Glomerular endothelial cell (primary cell): Measurements from ENCODE around the gene DDAH1. TPM values are rescaled to one million over a fixed set of nuclear protein-coding genes. Genes with fewer than 3 reads are reported as not detected.

Experiments used
- DNase-seq: peaks from one replicate; pipeline ENCODE4 v3.0.0-alpha.2; 2011; ENCODE audit warnings: low read depth, low spot score; ENCODE audit errors: extremely low read depth
- total RNA-seq: library from RNA; depleted of rRNA; stranded (reverse); fragments of >200 nt; gene quantifications from 2 replicates; pipeline ENCODE4 v1.2.3, GENCODE V29; 2015

The DDAH1 gene
- total RNA-seq, 1 donor from 2014 or later, result 56.1 TPM

DNA sequence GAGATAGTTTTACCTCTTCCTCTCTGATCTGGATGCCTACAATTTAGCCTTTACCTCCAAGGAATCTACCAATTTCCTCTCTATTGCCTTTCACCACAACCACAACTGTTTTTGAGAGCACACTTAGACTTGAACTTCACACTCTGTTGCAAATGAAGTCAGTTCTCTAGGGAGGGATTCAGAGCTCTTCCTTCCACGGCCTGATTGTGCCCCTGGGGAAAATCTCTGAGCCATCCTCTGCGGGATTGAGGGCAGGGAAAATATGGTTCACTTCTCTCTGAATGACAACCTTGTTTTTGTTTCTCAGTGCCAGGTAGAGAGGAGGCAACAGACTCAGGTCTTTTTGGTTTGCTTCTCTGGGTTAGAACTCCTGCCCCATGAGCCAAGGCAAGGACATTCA, 153.1 kb downstream of the DDAH1 start:
- DNase-seq, result no peak

DNA sequence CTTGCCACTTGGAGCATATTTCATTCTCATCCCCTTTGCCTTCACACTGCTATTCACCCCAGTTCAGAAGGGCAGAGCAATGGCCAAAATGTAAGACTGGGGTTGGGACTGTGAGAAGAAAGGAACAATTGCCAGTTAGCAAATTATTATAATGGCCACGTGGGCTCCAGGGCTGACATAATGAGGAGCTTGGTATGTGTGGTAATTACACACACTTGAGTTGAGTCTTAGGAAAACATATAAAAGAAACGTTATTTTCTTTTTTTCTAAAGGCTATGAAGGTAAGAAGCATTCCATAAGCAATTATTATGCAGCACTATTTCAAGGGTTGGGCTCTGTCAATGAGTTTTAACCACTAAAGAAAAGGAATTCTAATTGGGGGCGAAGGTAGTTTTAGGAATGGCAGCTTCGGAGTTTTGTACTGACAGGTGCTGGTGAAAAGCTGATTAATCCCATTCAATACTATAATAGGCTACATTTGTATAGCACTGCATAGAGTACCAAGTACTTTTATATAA, 156.1 kb downstream of the DDAH1 start:
- DNase-seq, result no peak

DNA sequence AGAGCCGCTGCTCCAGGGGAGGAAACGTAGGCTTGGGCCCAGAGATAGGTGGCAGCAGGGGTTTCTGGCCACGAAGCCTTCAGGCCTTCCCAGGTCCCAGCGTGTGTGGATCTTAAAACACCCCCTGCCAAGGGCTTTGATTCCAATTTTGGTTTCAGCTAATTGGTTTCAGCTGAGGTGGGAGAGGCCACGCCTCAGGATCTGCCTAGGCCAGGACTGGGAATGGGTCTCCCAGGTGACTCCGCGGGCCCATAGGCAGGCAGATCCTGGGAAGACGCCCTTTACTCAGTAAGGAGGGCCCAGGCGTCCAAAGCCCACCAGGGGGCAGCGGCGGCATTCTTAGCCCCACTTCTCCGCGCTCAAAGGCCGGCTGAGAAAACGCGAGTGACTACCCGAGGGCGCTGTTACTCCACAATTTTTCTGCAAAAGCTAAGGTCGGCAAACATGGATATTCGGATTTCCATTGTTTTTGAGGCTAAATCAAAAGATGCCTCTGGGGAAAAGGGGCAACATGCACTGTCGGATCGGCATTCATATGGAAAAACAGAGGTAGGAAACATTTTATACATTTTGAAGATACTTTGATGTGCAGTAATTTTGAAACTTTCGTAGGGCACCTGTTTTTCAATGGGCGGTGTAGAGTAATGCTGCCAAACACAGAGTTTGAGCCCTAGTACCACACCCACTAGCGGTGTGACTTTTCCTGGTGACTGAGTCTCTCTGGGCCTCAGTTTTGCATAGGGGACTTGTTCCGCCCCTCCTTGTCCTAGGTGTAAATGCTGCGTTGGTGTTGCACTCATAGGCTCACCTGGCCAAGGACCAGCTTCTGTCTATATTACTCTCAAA, 156.7 kb downstream of the DDAH1 start:
- no peak for DNase-seq

DNA sequence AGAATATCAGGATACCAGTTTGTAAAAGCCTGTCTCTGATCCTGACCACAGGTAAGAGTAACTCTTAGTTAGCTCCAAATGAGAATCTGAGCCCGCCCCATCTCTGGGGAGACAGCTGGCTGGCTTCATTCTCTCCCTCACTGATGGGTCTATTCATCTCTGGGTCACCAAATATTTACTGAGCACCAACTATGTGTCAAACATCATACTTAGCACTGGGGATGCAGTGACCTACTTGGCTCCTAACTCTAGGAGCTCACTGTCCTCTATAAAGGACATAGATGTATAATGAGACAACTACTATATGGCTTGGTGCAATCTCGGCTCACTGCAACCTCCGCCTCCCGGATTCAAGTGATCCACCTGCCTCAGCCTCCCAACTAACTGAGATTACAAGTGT, 158.7 kb downstream of the DDAH1 start:
- DNase-seq, result no peak

DNA sequence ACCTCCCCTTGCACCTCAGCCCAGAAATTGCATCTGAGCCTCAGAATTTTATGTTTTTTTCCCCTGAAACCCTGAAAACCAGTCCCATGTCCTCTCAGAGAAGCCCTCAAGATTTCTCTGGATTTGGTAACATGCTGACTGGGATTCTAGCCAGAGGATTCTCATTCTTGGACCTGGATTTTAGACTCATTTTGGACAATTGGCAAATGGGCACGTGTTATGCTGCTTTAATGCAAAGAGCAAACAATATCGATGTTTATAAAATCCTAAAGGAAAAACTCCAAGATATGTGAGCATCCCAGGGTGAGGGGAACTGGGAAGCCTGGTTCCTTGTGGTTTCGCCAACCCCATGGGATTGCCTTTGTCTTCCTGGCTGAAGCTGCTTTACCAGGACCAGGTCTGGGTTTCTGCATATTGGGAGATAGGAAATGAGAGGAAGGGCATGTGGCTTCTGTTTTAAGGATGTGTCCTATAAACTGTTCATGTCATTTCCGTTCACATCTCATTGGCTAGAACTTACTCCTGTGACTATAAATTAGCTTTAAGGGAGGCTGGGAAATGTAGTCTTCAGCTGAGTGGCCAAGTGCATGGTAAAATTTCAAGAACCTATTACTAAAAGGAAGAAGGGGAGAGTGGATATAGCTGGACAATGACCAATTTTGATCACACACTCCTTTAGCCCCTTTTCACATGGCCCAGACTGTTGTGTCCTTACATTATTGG, 161.4 kb downstream of the DDAH1 start:
- no peak for DNase-seq

DNA sequence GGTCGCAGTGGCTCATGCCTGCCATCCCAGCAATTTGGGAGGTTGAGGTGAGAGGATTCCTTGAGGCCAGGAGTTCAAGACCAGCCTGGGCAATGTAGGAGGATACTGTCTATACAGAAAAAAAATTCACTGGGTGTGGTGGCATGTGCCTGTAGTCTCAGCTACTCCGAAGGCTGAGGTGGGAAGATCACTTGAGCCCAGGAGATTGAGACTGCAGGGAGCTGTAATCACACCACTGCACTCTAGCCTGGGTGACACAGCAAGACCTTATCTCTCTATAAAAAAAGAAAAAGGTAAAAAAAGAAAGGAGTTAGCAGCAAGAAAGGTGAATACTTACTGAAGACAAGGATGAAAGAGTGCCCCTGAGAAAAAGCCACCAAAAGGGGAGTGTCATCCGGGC, 164.8 kb downstream of the DDAH1 start:
- DNase-seq, result no peak

DNA sequence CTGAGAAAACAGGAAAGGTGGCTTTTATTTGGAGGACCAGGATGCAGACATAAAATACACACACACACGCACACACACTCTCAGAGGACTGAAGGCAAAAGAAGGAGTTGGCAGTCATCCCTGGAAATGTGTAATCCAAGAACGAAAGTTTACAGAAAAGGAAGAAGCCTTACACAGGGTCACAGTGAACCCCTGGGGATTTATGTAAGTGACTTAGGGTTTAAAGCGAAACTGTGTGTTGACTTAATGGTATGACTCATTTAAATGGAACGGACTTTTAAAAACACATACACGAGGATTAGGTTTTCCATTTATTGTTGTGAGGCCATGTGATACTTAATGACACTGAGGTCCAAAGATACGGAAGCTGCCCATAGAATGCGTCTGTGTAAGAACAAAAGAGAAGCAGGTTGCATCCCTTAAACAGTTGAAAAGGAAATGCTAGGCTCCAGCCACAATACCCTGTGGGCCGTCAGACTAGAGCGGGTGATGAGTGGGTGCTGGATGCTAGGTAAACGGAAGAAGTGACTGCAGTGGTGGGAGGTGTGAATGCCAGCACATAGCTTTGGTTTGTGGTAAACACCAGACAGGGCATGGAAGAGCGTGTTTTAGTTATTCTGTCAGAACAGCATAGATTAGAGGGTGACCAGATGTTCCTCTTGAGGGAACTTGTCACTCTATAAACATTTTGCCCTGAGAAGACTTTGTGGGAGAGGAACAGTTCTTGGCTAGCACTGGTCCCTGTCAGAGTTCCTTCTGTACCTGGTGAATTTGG, 166.9 kb downstream of the DDAH1 start:
- DNase-seq, result peak; percentile 100

DNA sequence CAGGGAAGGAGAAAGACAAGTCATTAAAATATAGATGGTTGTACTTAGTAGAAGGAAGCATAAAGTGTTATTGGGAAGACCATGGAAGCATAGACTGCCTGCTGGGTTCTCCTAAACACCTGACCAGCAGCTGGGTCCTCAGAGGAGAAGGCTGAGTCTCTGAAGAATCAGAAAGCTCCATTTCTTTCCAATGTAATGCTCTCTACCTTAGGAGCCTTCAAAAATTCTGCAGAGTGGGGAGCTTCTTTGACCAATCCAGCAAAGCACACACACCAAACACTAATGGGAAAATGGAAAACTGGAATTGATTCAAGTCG, 167.5 kb downstream of the DDAH1 start:
- no peak for DNase-seq

DNA sequence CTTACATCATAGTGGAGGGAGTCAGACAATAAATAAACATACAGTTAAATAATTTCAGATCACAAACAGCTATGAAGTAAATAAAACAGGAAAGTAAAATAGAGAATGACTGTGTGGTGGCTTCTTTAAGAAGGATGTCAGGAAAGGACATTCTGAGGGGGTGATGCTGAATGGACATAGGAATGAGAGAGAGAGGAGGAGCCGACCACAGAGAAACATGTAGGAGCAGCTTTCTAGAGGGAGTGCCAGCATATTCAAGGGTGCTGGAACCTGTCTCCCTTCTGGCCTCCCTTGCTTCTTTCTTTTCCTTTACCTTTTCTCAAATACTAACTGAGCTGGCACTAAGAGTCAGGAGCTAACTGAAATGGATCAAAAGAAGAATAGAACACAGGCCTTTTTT, 168.0 kb downstream of the DDAH1 start:
- no peak for DNase-seq

DNA sequence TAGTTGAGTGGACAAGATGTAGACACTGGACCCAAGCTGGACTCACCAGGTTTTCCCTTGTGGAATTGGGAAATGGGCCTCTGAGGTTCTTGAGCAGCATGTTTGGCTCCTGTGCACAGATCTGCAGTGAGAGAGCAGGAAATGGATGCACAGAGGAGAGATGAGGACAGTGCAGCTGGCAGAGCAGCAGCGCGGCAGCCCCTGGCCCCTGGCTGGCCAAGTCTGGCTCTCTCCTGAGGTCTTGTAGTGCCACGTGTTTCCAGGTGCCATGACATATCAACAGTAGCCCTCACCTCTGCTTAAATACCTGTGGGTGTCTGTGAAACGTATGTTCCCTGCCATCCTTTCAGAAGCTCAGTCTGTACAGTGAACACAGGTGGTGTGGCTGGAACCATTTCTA, 169.3 kb downstream of the DDAH1 start:
- DNase-seq, result no peak

DNA sequence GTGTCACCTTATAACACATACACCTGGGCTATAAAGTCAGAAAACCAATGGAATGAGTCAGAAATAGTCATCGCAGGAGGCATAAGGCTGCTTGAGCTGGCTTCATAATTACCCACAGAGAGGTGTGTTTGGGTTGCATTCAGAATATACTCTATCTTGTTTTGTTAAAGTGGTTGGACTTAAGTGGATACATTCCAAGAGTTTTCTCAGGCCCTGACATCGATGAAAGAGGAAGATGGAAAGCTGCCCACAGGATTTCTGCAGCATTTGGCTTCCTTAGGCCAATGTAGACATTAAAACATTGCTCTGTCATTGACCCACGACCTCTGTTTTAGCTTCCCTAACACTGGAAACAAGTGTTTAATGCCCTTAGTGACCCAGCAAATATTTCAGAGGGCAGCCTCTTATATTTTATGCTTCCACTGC, 169.9 kb downstream of the DDAH1 start:
- no peak for DNase-seq

DNA sequence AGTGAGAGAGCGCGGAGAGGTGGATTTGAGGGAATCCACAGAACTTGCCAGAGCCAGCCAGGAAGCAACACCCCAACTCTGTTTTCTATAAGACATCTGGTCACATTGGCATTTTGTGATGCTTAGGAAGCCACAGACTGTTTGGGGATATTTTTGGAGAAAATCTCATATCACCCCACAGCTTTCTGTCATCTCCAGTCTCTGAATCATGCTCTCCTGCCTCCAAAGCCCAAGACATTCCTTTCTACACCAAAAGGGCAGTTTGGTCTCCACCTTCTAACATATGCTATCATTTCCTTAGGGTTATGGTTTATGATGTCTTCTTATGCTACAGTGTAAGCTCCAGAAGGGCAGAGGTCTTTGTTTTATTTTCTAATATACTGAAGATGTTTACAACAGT, 174.1 kb downstream of the DDAH1 start:
- DNase-seq, result no peak

DNA sequence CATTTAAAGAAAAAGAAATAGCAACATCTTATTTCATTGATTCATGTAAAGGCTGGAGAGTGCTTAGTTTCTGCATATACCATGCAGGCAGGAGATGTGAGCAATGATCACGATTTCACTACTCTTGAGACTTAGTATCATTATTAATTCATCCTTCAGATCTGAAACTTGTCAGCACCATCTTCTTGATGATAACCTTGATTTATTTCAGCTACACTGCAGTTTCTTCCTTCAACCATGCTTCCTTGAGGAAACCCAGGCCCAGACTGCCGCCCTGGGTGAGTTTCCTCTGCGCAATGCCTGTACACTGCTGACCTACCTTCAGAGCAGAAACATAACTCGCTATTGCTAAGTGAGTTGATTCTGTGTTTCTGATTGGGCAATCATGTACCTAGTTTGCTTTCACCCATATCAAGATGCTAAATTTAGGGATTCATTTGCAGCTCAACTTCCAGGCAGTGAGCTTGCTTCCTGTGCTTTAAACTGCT, 175.1 kb downstream of the DDAH1 start:
- no peak for DNase-seq

DNA sequence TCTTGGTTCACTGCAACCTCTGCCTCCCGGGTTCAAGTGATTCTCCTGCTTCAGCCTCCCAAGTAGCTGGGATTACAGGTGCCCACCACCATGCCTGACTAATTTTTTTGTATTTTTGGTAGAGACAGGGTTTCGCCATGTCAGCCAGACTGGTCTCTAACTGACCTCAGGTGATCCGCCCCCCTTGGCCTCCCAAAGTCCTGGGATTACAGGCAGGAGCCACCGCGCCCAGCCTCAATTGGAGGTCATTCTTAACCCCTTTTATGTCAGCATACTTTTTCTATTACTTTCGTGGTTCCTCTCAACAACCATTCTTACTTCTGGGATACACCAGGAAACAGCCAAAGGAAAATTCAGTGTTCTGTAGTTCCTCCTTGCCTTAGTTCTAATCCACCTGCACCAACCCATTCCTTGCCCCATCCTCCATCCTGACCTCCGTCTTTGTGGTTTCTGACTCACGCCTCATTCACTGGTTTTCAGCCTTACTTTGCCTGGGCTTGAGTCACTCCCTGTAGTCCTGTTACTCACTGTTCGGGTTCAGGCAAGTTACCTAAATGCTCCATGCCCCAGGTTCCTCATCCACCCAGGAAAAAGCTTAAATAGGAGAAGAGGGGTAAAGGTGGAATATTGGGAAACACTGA, 175.6 kb downstream of the DDAH1 start:
- no peak for DNase-seq

DNA sequence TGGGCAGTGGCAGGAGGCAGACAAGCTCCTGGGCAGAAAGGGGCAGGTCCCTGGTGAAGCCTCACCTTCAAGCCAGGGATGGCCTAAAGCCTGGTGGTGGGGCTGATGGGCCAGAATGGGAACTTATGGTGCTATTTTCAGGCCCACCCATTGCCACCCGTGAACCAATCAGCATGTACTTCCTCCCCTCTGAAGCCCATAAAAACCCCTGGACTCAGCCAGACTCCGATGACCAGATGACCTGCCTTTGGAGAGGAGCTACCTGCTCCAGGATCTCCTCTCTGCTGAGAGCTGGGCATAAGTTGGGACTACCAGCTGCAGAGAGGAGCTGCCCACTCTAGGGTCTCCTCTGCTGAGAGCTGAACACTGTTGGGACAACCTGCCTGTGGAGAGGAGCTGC, 180.8 kb downstream of the DDAH1 start:
- DNase-seq, result no peak

DNA sequence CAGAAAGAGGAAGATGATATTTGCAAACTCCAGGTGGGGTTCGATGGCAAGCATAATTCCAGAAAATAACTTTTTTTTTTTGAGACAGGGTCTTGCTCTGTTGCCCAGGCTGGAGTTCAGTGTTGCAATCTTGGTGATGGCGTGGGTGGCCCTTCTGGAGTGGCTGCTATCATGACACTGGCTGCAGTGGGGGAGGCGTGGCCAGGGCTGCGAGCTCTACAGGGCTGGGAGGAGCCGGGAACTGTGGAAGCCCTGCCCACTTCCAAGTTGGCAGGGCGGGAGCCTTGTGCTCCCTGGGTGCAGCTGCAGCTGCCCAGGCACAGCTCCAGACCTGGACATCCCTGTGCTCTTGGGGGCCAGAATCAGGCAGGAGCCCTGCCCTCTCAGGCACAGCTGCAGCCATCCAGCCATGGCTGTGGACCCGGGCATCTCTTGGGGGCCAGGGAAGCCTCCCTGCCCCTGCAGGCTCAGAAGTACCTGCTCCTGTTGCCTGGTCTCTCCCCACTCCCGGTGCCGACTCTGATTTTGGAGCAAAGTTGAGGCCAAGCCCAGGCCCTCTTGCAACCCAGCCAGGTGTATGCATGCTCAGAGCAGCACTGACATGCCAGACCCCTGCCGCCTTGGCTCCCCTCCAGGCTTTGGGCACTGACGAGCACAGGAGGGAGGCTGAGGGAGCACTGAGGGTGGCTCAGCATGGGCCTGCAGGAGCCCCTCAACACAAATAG, 181.3 kb downstream of the DDAH1 start:
- DNase-seq, result no peak

DNA sequence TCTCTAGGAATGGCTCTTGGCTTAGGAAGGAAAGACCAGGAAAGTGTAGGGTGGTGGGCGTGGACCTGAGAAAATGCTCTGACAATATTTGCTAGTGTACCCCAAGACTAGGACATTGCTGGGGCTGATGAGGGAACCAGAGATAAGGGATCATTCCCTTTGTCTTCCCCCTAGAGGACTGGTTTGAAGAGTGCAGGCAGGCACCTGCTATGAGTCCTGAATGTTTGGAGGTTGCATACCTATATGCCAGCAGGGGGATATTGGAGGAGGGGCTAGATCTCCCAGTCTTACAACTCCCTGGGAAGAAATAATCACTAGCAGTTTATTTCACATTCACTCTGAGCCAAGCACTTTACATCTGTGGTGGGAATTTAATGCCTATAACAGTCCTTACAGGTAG, 182.5 kb downstream of the DDAH1 start:
- no peak for DNase-seq

DNA sequence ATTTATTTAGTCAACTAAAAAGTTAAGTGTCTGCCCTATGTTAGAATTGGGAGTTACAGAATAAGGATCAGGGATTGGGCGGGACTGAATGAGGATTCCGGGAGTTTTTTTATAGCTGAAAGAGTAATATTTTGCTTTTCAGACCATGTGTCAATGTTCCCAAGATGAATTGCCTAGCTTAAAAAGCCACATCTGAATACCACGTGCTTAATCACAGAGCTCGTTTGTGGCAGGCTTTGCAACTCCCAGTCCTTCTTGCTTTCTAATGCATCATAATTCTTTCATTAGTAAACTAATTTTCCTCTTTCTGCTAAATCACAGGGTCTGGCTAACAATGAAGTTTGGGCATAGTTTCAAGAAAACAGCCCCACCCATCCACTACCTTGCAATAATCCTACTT, 184.3 kb downstream of the DDAH1 start:
- no peak for DNase-seq

DNA sequence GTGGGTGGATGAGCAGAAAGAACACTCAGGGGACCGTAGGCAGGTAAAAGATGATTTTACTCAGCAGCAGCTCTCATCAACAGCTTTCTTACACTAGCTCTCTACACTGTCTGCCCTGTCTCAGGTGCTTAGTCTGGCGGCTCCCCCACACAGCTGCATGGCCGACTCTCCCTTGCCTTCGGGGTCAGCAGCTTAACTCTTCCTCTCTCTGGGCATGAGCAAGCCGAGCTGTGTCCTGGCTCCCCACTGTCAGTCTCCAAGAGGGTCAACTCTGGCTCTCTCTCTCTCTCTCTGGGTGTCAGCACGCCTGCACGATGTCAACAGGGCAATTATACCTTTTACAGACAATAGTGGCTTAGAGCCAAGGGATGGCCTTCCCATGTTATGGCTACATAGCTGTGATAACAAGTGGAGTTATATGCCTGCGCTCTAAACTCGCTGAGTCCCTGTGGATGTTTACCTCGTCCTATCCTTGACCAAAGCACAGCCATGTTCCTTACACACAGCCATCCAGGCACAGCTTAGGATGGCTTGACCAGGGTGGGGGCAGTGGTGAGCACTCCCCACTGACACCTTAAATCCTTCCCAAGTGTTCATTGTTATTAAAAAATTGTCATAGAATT, 185.4 kb downstream of the DDAH1 start:
- no peak for DNase-seq

DNA sequence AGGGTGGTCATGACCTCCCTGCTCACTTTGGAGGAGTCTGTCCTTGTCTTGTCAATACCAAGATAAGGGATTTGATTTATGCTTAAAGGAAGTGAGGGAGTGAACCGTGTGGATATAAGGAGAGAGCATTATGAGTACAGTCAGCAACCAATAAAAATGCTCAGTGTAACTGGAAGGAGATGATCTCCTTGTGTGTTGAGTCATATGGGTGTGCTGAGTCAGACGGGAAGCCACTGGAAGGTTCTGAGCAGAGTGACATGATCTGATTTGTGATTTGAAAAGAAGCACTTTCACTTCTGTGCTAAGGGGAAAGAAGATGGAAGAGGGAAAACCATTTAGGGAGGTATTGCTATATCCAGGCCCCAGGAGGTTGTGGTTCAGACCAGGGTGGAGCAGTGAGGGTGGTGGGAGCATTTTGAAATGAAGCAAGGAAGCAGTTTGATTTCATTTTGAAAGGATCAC, 186.1 kb downstream of the DDAH1 start:
- peak; percentile 89 for DNase-seq
